K562 (cell line): ENCODE data around the gene MTHFSD.

Experiments used
- DPF2 ChIP-seq: fragments of 450-650 bp; IDR thresholded peaks from 2 replicates; pipeline ENCODE4 v1.6.1; 2016
- LEF1 ChIP-seq: fragments of 450-650 bp; IDR thresholded peaks from 2 replicates; pipeline ENCODE4 v1.6.1; 2016; ENCODE audit warnings: mild to moderate bottlenecking
- MYBL2 ChIP-seq, 2 experiments: fragments of 450-650 bp in 1 of 2; sonication (generic) in 1 of 2; formaldehyde crosslinking in 1 of 2; IDR thresholded peaks; 2 replicates each; pipeline versions ENCODE4 v1.6.1 to v1.8.1; 2017 to 2022; ENCODE audit warnings: borderline replicate concordance in 1 of 2, inconsistent platforms in 1 of 2, low read depth in 1 of 2, mild to moderate bottlenecking in 1 of 2, missing genetic modification reagents in 1 of 2, moderate library complexity in 1 of 2
- NR2F6 ChIP-seq: fragments of 450-650 bp; formaldehyde crosslinking; IDR thresholded peaks from 2 replicates; pipeline ENCODE4 v1.4.0; 2020; ENCODE audit warnings: mild to moderate bottlenecking
- ZNF324 ChIP-seq: fragments of 250-450 bp; sonication (Bioruptor Pico); IDR thresholded peaks from 2 replicates; pipeline ENCODE4 v1.4.0; 2020; ENCODE audit warnings: mild to moderate bottlenecking
- TF ChIP-seq, protein P1 (sequence below), 3 experiments: IDR thresholded peaks in 2 of 3; conservative IDR thresholded peaks in 1 of 3; 2 replicates each; pipeline ENCODE4 v1.5.1; 2011 to 2012; ENCODE audit warnings: low read length in 3 of 3, mild to moderate bottlenecking in 3 of 3, control low read depth in 2 of 3, improper control_type of control experiment in 1 of 3, inconsistent platforms in 1 of 3, low read depth in 1 of 3, mixed read lengths in 1 of 3, moderate library complexity in 1 of 3; ENCODE audit not compliant: insufficient read depth in 2 of 3
- TF ChIP-seq, protein P2 (sequence below): fragments of 250-450 bp; sonication (Bioruptor Pico); IDR thresholded peaks from 2 replicates; pipeline ENCODE4 v1.5.0; 2020; ENCODE audit warnings: mild to moderate bottlenecking

DNA sequence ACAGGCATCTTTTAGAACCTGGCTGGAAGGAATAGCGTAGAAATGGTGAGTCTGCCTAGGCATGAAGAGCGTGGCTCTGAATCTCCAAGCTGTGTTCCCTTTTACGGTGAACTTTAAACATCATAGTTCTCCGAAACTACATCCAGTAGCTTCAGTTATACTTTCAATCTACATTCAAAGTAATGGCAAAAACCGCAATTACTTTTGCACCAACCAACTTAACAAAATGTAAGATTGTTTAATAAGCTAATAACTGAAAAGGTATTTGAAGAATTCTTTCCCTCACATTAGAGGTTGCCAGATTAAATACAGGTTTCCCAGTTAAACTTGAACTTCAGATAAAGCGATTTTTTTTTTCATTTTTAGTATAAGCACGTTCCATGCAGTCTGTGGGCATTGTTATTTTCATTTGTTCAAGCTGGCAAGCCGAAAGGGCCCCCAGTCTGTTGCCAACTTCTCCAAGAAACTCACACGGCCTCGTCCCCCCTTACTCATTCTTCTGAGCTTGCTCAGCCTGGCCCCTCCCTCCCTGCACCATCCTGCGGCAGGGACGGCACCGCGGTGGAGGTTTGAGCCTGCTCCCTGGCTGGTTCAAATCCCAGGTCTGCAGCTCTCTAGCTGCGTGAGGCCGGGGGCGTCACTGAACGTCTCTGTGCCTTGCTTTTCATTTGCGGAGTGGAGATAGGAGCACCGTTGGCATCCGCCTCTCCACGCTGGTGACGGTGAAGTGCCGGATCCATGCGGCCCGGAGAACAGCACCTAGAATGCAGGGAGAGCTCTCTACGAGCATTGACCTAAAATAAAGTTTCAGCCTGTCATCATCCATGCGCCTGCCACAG is 3.5 kb upstream of the MTHFSD start:
- TF ChIP-seq, protein P1, sequence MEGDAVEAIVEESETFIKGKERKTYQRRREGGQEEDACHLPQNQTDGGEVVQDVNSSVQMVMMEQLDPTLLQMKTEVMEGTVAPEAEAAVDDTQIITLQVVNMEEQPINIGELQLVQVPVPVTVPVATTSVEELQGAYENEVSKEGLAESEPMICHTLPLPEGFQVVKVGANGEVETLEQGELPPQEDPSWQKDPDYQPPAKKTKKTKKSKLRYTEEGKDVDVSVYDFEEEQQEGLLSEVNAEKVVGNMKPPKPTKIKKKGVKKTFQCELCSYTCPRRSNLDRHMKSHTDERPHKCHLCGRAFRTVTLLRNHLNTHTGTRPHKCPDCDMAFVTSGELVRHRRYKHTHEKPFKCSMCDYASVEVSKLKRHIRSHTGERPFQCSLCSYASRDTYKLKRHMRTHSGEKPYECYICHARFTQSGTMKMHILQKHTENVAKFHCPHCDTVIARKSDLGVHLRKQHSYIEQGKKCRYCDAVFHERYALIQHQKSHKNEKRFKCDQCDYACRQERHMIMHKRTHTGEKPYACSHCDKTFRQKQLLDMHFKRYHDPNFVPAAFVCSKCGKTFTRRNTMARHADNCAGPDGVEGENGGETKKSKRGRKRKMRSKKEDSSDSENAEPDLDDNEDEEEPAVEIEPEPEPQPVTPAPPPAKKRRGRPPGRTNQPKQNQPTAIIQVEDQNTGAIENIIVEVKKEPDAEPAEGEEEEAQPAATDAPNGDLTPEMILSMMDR (IDR thresholded peaks at IDR 0.05 in 2 of 3, conservative IDR thresholded peaks at IDR 0.05 in 1 of 3; ENCODE audit: insufficient read depth in 2 of 3, low read depth in 1 of 3, low read length in 3 of 3) = no peak
- TF ChIP-seq LEF1 (no peak), MYBL2 (IDR thresholded peaks at IDR 0.05; ENCODE audit: low read depth) (no peak), MYBL2 (CRISPR knock-in tag; IDR thresholded peaks at IDR 0.05; ENCODE audit: borderline replicate concordance) (no peak), ZNF324 (CRISPR knock-in tag) (no peak), NR2F6 (no peak), DPF2 (no peak)
- TF ChIP-seq, protein P2, sequence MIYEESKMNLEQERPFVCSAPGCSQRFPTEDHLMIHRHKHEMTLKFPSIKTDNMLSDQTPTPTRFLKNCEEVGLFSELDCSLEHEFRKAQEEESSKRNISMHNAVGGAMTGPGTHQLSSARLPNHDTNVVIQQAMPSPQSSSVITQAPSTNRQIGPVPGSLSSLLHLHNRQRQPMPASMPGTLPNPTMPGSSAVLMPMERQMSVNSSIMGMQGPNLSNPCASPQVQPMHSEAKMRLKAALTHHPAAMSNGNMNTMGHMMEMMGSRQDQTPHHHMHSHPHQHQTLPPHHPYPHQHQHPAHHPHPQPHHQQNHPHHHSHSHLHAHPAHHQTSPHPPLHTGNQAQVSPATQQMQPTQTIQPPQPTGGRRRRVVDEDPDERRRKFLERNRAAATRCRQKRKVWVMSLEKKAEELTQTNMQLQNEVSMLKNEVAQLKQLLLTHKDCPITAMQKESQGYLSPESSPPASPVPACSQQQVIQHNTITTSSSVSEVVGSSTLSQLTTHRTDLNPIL (CRISPR knock-in tag) = no peak
